HFFc6 (cell line): ENCODE data around the gene TNFRSF19. TPM values are rescaled to one million over a fixed set of nuclear protein-coding genes. Genes with fewer than 3 reads are reported as not detected.

Experiments
- DNase-seq: peaks from one replicate; pipeline ENCODE4 v3.0.0-alpha.2; 2018
- H3K27ac Mint-ChIP-seq: 2 replicates; pipeline ENCODE4 v1.8.0; 2020; ENCODE audit warnings: mild to moderate bottlenecking, mixed read lengths
- H3K27me3 Mint-ChIP-seq: 2 replicates; pipeline ENCODE4 v1.8.0; 2021; ENCODE audit warnings: mild to moderate bottlenecking, moderate library complexity, mixed read lengths; ENCODE audit not compliant: insufficient read depth
- H3K36me3 Mint-ChIP-seq: 2 replicates; pipeline ENCODE4 v1.8.0; 2021; ENCODE audit warnings: low read depth, mixed read lengths
- H3K4me1 Mint-ChIP-seq: 2 replicates; pipeline ENCODE4 v1.8.0; 2020; ENCODE audit warnings: low read depth, mixed read lengths
- H3K4me3 Mint-ChIP-seq: 2 replicates; pipeline ENCODE4 v1.8.0; 2020; ENCODE audit warnings: mild to moderate bottlenecking, moderate library complexity, mixed read lengths
- H3K9me3 Mint-ChIP-seq: 2 replicates; pipeline ENCODE4 v1.8.0; 2020; ENCODE audit warnings: mild to moderate bottlenecking, mixed read lengths
- CTCF ChIP-seq: fragments of 200-600 bp; sonication (generic); IDR thresholded peaks from 2 replicates; pipeline ENCODE4 v1.5.0; 2021; ENCODE audit warnings: antibody characterized with exemption, mild to moderate bottlenecking
- total RNA-seq, 6 experiments: library from RNA; stranded (reverse); fragmentation: NEBNext Ultra II Directional; extraction: Animal tissue kit (Norgen Biotek cat#: 25700); gene quantifications; 2 replicates in 1 of 6; 3 replicates in 5 of 6; pipeline ENCODE4 v1.2.3, GENCODE V29; 2021

The TNFRSF19 gene
- total RNA-seq, 6 experiments from 2014 or later, result 5.9 to 10.1 (median 8.7) TPM

GRCh38 chr13:23709536-23709935 lies 139.3 kb downstream of the TNFRSF19 start:
- Mint-ChIP-seq H3K9me3 (peaks cover 18% of the 10 kb centered on the region), H3K27ac (no peak overlapping the region), H3K36me3 (peaks cover 8% of the 10 kb centered on the region), H3K4me1 (peaks cover 12% of the 10 kb centered on the region; the same call in 1 of the 2 replicates), H3K4me3 (no peak overlapping the region), H3K27me3 (peaks cover 2% of the 10 kb centered on the region; the same call in 1 of the 2 replicates)
- peak; percentile 40 for DNase-seq
- peak; percentile 52; the same call in 1 of the 2 replicates for TF ChIP-seq CTCF

GRCh38 chr13:23710366-23710765 lies 140.2 kb downstream of the TNFRSF19 start:
- Mint-ChIP-seq H3K27me3 (peaks cover 2% of the 10 kb centered on the region; the same call in 1 of the 2 replicates), H3K9me3 (peaks cover 18% of the 10 kb centered on the region), H3K27ac (no peak overlapping the region), H3K36me3 (peaks cover 8% of the 10 kb centered on the region), H3K4me1 (peaks cover 10% of the 10 kb centered on the region; the same call in 1 of the 2 replicates), H3K4me3 (no peak overlapping the region)
- DNase-seq, result no peak
- no peak for TF ChIP-seq CTCF

GRCh38 chr13:23711355-23711754 lies 141.1 kb downstream of the TNFRSF19 start:
- Mint-ChIP-seq H3K27me3 (peaks cover 2% of the 10 kb centered on the region; the same call in 1 of the 2 replicates), H3K27ac (no peak overlapping the region), H3K4me1 (peaks cover under 1% of the 10 kb centered on the region; the same call in 1 of the 2 replicates), H3K9me3 (peaks cover 18% of the 10 kb centered on the region), H3K36me3 (peaks cover 8% of the 10 kb centered on the region), H3K4me3 (no peak overlapping the region)
- TF ChIP-seq CTCF, result no peak
- no peak for DNase-seq

- no peak for TF ChIP-seq CTCF
- no peak overlapping the region for H3K4me3 Mint-ChIP-seq
- H3K9me3 Mint-ChIP-seq, result peaks cover 18% of the 10 kb centered on the region
- DNase-seq, result no peak
- H3K36me3 Mint-ChIP-seq, result peaks cover 8% of the 10 kb centered on the region
- peaks cover 10% of the 10 kb centered on the region for H3K4me1 Mint-ChIP-seq
- H3K27ac Mint-ChIP-seq, result no peak overlapping the region
- H3K27me3 Mint-ChIP-seq, result peaks cover 2% of the 10 kb centered on the region; the same call in 1 of the 2 replicates
These were observed 144.5 kb downstream of the TNFRSF19 start for GRCh38 chr13:23714672-23715071.

GRCh38 chr13:23715092-23715761 lies 145.0 kb downstream of the TNFRSF19 start:
- DNase-seq, result no peak
- Mint-ChIP-seq H3K36me3 (peaks cover 8% of the 10 kb centered on the region), H3K27ac (no peak overlapping the region), H3K4me1 (peaks cover 10% of the 10 kb centered on the region), H3K4me3 (no peak overlapping the region), H3K9me3 (peaks cover 18% of the 10 kb centered on the region), H3K27me3 (peaks cover 2% of the 10 kb centered on the region)
- no peak for TF ChIP-seq CTCF
